ENCODE results near the gene PSMD3. TPM values are rescaled to one million over a fixed set of nuclear protein-coding genes. Genes with fewer than 3 reads are reported as not detected.

The PSMD3 gene
- polyA plus RNA-seq, 1 donor (not counting 4 experiments of a cell fraction or from before 2014, with no cell fraction given): 108 TPM

DNA sequence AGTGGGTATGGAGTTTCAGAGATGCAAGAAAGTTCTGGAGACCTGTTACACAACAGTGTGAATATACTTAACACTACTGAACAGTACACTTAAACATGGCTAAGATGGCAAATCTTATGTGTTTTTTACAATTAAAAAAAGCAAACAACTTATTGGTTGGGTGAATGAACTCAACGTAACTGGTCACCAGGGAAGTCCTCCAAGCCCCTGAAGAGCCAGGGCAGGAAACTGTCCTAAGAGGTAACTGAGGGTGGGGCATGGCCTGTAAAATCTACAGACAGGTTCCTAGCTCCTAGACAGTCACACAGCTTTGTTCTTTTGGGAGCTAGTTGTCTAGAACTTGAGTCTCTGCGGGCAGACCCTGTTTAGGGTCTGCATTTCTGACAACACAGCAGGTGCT is 45.0 kb downstream of the PSMD3 start:
- Histone ChIP-seq H3K27me3 (ENCODE audit: control insufficient read depth, extremely low read depth, insufficient read depth, low read length) (no peaks in the 10 kb centered on the region), H3K9ac (ENCODE audit: control insufficient read depth, extremely low read depth, insufficient read depth, low read length) (peak overlapping the region; percentile 38), H3K27ac (ENCODE audit: control insufficient read depth, insufficient read depth, low read length) (peak overlapping the region; percentile 74), H4K20me1 (ENCODE audit: control insufficient read depth, extremely low read depth, insufficient read depth, low read length) (no peaks in the 10 kb centered on the region), H3K9me1 (ENCODE audit: control insufficient read depth, extremely low read depth, insufficient read depth, low read length) (peaks cover 2% of the 10 kb centered on the region), H3K9me3 (ENCODE audit: control insufficient read depth, low read depth, low read length) (no peaks in the 10 kb centered on the region), H2AFZ (ENCODE audit: control insufficient read depth, low read length) (no peak overlapping the region), H3K4me2 (ENCODE audit: control insufficient read depth, extremely low read depth, insufficient read depth, low read depth, low read length) (peak overlapping the region; percentile 58), H3K79me2 (ENCODE audit: control insufficient read depth, insufficient read depth, low read length) (no peaks in the 10 kb centered on the region), H3K4me1 (ENCODE audit: control insufficient read depth, extremely low read depth, insufficient read depth, low read length) (peaks cover 62% of the 10 kb centered on the region), H3K4me3 (ENCODE audit: control insufficient read depth in 2 of 3, extremely low read depth in 1 of 3, insufficient read depth in 2 of 3, low read depth in 1 of 3, low read length in 3 of 3) (no peak overlapping the region), H3K36me3 (ENCODE audit: control insufficient read depth in 2 of 2, extremely low read depth in 1 of 2, insufficient read depth in 2 of 2, low read length in 2 of 2) (peaks cover 10 to 52% of the 10 kb centered on the region in 2 experiments)
- DNase-seq (ENCODE audit: low read depth, low spot score) (no peak), FAIRE-seq (no peak)
- TF ChIP-seq, protein P1, sequence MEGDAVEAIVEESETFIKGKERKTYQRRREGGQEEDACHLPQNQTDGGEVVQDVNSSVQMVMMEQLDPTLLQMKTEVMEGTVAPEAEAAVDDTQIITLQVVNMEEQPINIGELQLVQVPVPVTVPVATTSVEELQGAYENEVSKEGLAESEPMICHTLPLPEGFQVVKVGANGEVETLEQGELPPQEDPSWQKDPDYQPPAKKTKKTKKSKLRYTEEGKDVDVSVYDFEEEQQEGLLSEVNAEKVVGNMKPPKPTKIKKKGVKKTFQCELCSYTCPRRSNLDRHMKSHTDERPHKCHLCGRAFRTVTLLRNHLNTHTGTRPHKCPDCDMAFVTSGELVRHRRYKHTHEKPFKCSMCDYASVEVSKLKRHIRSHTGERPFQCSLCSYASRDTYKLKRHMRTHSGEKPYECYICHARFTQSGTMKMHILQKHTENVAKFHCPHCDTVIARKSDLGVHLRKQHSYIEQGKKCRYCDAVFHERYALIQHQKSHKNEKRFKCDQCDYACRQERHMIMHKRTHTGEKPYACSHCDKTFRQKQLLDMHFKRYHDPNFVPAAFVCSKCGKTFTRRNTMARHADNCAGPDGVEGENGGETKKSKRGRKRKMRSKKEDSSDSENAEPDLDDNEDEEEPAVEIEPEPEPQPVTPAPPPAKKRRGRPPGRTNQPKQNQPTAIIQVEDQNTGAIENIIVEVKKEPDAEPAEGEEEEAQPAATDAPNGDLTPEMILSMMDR (optimal IDR thresholded peaks at IDR 0.05 in 1 of 3, IDR thresholded peaks at IDR 0.05 in 1 of 3, conservative IDR thresholded peaks at IDR 0.05 in 1 of 3; ENCODE audit: extremely low read depth in 1 of 3, insufficient read depth in 2 of 3, low read length in 3 of 3): no peak
- no peak for TF ChIP-seq EZH2 (IDR thresholded peaks at IDR 0.05; ENCODE audit: low read length)
- dilution Hi-C loops (cut with MboI; ENCODE audit: extremely low pct_ligation_motif_present, low sequenced_read_pairs): no loop called here

DNA sequence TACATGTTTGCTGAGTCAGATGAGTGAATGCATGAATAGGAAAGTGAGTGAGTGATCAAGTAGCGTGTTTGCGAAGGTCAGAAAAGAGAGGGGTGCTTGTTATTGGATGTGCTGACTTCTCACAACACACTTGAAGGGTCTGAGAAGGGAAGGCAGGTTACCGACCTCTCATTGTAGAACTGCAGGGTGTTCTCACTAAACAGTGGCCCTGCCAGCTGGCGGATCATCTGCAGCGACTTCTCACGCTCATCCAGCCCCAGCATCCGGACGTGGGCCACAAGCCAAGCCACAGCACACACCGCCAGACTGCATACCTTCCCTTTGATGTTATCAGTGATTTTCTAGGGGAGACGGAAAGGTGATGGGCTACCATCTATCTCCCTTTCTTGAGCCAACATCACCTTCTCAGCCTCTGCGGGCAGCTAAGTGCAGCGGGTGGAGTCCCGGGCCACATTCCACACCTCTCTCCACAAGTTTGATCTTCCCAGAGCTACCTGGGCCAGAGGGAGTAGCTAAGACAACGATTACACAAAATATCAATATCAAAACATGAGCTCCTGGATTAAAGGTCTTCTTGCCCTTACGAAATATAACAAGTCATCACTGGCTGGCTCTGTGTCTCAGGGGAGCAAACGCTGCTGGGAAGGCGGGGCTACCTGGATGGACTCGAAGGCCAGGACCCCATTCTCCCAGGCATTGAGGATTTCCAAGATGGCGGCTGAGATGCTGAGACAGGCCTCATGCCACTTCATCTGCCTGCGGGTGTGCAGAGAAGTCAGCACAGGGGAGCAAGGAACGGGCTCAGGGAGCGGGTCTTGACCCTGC is 45.6 kb downstream of the PSMD3 start:
- Histone ChIP-seq H3K36me3 (ENCODE audit: control insufficient read depth in 2 of 2, extremely low read depth in 1 of 2, insufficient read depth in 2 of 2, low read length in 2 of 2) (peaks cover 15 to 52% of the 10 kb centered on the region in 2 experiments), H3K79me2 (ENCODE audit: control insufficient read depth, insufficient read depth, low read length) (no peaks in the 10 kb centered on the region), H3K27me3 (ENCODE audit: control insufficient read depth, extremely low read depth, insufficient read depth, low read length) (no peaks in the 10 kb centered on the region), H3K9me1 (ENCODE audit: control insufficient read depth, extremely low read depth, insufficient read depth, low read length) (peaks cover 2% of the 10 kb centered on the region), H3K4me1 (ENCODE audit: control insufficient read depth, extremely low read depth, insufficient read depth, low read length) (peaks cover 63% of the 10 kb centered on the region), H3K4me2 (ENCODE audit: control insufficient read depth, extremely low read depth, insufficient read depth, low read depth, low read length) (peak overlapping the region; percentile 58), H3K4me3 (ENCODE audit: control insufficient read depth in 2 of 3, extremely low read depth in 1 of 3, insufficient read depth in 2 of 3, low read depth in 1 of 3, low read length in 3 of 3) (peak overlapping the region in 1 of 3 experiments; percentile 11), H3K9me3 (ENCODE audit: control insufficient read depth, low read depth, low read length) (no peaks in the 10 kb centered on the region), H3K27ac (ENCODE audit: control insufficient read depth, insufficient read depth, low read length) (peak overlapping the region; percentile 74), H4K20me1 (ENCODE audit: control insufficient read depth, extremely low read depth, insufficient read depth, low read length) (no peaks in the 10 kb centered on the region), H3K9ac (ENCODE audit: control insufficient read depth, extremely low read depth, insufficient read depth, low read length) (peak overlapping the region; percentile 38), H2AFZ (ENCODE audit: control insufficient read depth, low read length) (peak overlapping the region; percentile 39)
- dilution Hi-C loops (cut with MboI; ENCODE audit: extremely low pct_ligation_motif_present, low sequenced_read_pairs): no loop called here
- FAIRE-seq (peak; percentile 90), DNase-seq (ENCODE audit: low read depth, low spot score) (peak; percentile 72)
- no peak for TF ChIP-seq EZH2 (IDR thresholded peaks at IDR 0.05; ENCODE audit: low read length)
- TF ChIP-seq, protein P1 (optimal IDR thresholded peaks at IDR 0.05 in 1 of 3, IDR thresholded peaks at IDR 0.05 in 1 of 3, conservative IDR thresholded peaks at IDR 0.05 in 1 of 3; ENCODE audit: extremely low read depth in 1 of 3, insufficient read depth in 2 of 3, low read length in 3 of 3): no peak
